PC-3 (cell line): ENCODE data around the gene AGTR1. TPM values are rescaled to one million over a fixed set of nuclear protein-coding genes. Genes with fewer than 3 reads are reported as not detected.
A peak's percentile ranks its signal among the peaks of the same experiment; 100 is the strongest.

Experiments
- ATAC-seq: fragments of 200-7000 bp; cut with Tn5 transposase; 2 replicates; pipeline ENCODE4 v1.9.1; 2020; ENCODE audit warnings: mild to moderate bottlenecking, moderate library complexity
- BruUV-seq: library from RNA; stranded (reverse); fragments of 400-500 nt; replicated peaks from 2 replicates; lab custom pipeline; 2021; lab: Mats Ljungman, UMichigan
- CTCF ChIA-PET: fragments of 300-600 bp; sonication (Branson Sonifier 250); formaldehyde crosslinking; loops from one replicate; lab custom pipeline; 2022; ENCODE audit warnings: antibody characterized with exemption; lab: Charles Lee
- POLR2A ChIA-PET: fragments of 300-600 bp; sonication (Branson Sonifier 250); formaldehyde crosslinking; loops from one replicate; lab custom pipeline; 2022; ENCODE audit warnings: antibody characterized with exemption; ENCODE audit not compliant: unreplicated experiment; lab: Charles Lee
- DNase-seq: peaks from one replicate; pipeline ENCODE4 v3.0.0-alpha.2; 2015
- H2AFZ ChIP-seq: fragments of 300-600 bp; sonication (generic); 2 replicates; pipeline ENCODE4 v1.6.0; 2016; ENCODE audit warnings: antibody characterized with exemption, low read length
- H3F3A ChIP-seq: fragments of 300-600 bp; sonication (generic); one replicate; pipeline ENCODE4 v1.6.0; 2017; ENCODE audit warnings: antibody characterized with exemption, low read length, control low read depth, mild to moderate bottlenecking; ENCODE audit not compliant: unreplicated experiment
- H3K27ac ChIP-seq: fragments of 300-600 bp; sonication (generic); 2 replicates; pipeline ENCODE4 v1.5.1; 2016; ENCODE audit warnings: mild to moderate bottlenecking, low read length
- H3K27me3 ChIP-seq: fragments of 300-600 bp; sonication (generic); 2 replicates; pipeline ENCODE4 v1.6.1; 2016; ENCODE audit warnings: low read length, mixed read lengths
- H3K36me3 ChIP-seq: fragments of 300-600 bp; sonication (generic); 2 replicates; pipeline ENCODE4 v1.6.1; 2016; ENCODE audit warnings: low read depth, mixed run types, low read length, mixed read lengths
- H3K4me1 ChIP-seq: fragments of 300-600 bp; sonication (generic); 2 replicates; pipeline ENCODE4 v1.5.1; 2016; ENCODE audit warnings: low read length; ENCODE audit not compliant: insufficient read depth
- H3K4me2 ChIP-seq: fragments of 300-600 bp; sonication (generic); 2 replicates; pipeline ENCODE4 v1.6.0; 2016; ENCODE audit warnings: low read length
- H3K4me3 ChIP-seq: fragments of 300-600 bp; sonication (generic); 2 replicates; pipeline ENCODE4 v1.5.1; 2016; ENCODE audit warnings: mild to moderate bottlenecking, low read length, mixed read lengths
- H3K79me2 ChIP-seq: fragments of 300-600 bp; sonication (generic); 2 replicates; pipeline ENCODE4 v1.6.1; 2017; ENCODE audit warnings: low read length, mixed read lengths
- H3K9ac ChIP-seq: fragments of 300-600 bp; sonication (generic); 2 replicates; pipeline ENCODE4 v1.6.0; 2016; ENCODE audit warnings: mild to moderate bottlenecking, low read length
- H3K9me2 ChIP-seq: fragments of 300-600 bp; sonication (generic); replicated peaks from 2 replicates; pipeline ENCODE4 v1.6.1; 2016; ENCODE audit warnings: mixed run types, low read length, mixed read lengths
- H3K9me3 ChIP-seq: fragments of 300-600 bp; sonication (generic); 2 replicates; pipeline ENCODE4 v1.6.1; 2016; ENCODE audit warnings: low read length, mixed read lengths
- H4K20me1 ChIP-seq: fragments of 300-600 bp; sonication (generic); 2 replicates; pipeline ENCODE4 v1.6.1; 2016; ENCODE audit warnings: low read length, mixed read lengths
- CTCF ChIP-seq: fragments of 300-600 bp; sonication (generic); conservative IDR thresholded peaks from 2 replicates; pipeline ENCODE4 v1.5.1; 2017; ENCODE audit warnings: antibody characterized with exemption, low read depth, mild to moderate bottlenecking, low read length
- EZH2 ChIP-seq: fragments of 300-600 bp; sonication (generic); IDR thresholded peaks from one replicate; pipeline ENCODE4 v1.6.1; 2017; ENCODE audit warnings: antibody characterized with exemption, mild to moderate bottlenecking, low read length; ENCODE audit not compliant: unreplicated experiment
- EZH2phosphoT487 ChIP-seq: fragments of 300-600 bp; sonication (generic); IDR thresholded peaks from 2 replicates; pipeline ENCODE4 v1.6.1; 2018; ENCODE audit warnings: mild to moderate bottlenecking, antibody characterized with exemption, low read length, borderline replicate concordance
- intact Hi-C: fragments of 100-400 bp; cut with micrococcal nuclease; formaldehyde crosslinking; loops from 2 replicates; pipeline ENCODE4 v1.9.0; 2023
- total RNA-seq: library from RNA; depleted of rRNA; stranded (reverse); fragments of >200 nt; gene quantifications from 2 replicates; pipeline ENCODE4 v1.2.3, GENCODE V29; 2014

The AGTR1 gene
- total RNA-seq, 1 experiment from 2014 or later, result 0.15 TPM

DNA sequence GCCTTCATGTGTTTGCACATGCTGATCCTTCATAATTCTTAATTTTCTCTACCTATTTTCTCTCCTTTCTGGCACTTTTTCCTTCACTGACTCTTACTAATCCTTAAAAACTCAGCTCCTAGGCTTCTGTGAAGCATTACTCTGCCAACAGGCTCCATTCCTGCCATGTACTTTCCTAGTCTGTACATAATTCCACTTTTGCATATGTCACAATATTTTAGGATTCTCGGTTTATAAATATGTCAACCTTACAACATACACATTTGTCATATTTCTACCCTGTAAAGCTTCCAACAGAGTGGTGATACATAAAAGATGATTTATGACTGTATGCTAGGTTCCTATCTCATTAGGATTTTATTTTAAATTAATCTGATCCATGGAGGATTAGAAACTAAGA is 38.2 kb upstream of the AGTR1 start:
- CTCF ChIA-PET, result no interaction called here
- H3K27ac ChIP-seq, result no peak overlapping the region
- no peak overlapping the region for H3K9ac ChIP-seq
- no peak overlapping the region for H2AFZ ChIP-seq
- POLR2A ChIA-PET, result no interaction called here
- no peaks in the 10 kb centered on the region for H3K36me3 ChIP-seq
- H4K20me1 ChIP-seq, result no peaks in the 10 kb centered on the region
- H3F3A ChIP-seq, result no peaks in the 10 kb centered on the region
- no peaks in the 10 kb centered on the region for H3K9me3 ChIP-seq
- TF ChIP-seq CTCF (no peak), EZH2 (no peak), EZH2phosphoT487 (no peak)
- no TSS peak for BruUV-seq
- ATAC-seq (no peak), DNase-seq (no peak)
- H3K4me1 ChIP-seq, result no peaks in the 10 kb centered on the region
- H3K4me2 ChIP-seq, result no peak overlapping the region
- peaks cover 36% of the 10 kb centered on the region for H3K27me3 ChIP-seq
- no peaks in the 10 kb centered on the region for H3K79me2 ChIP-seq
- no peak overlapping the region for H3K4me3 ChIP-seq
- no peaks in the 10 kb centered on the region for H3K9me2 ChIP-seq
- intact Hi-C loops, result no loop called here

DNA sequence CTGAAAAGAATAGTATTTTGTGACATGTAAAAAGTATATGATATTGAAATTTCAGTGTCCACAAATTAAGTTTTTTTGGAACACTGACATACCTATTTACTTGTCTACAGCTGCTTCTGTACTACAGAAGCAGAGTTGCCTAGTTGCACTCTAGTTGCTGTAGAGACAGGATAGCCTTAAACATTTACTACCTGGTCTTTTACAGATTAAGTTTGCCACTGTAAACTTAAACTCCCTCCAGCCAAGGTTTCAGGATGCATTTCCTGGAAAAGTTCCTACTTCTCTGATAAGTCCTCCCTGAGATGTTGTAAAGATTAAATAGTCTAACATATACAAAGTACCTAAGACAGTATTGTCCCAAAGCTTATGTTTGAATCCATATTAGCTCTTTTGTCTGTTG is 17.4 kb upstream of the AGTR1 start:
- TF ChIP-seq EZH2 (no peak), EZH2phosphoT487 (no peak), CTCF (no peak)
- no peaks in the 10 kb centered on the region for H3K9me3 ChIP-seq
- no peak overlapping the region for H3K9ac ChIP-seq
- no peaks in the 10 kb centered on the region for H3K27me3 ChIP-seq
- H3K4me2 ChIP-seq, result no peak overlapping the region
- POLR2A ChIA-PET, result no interaction called here
- peaks cover 7% of the 10 kb centered on the region for H3K4me1 ChIP-seq
- no peak overlapping the region for H3K4me3 ChIP-seq
- H3K27ac ChIP-seq, result no peak overlapping the region; the same call in 1 of the 2 replicates
- no peak overlapping the region for H2AFZ ChIP-seq
- H3K79me2 ChIP-seq, result no peaks in the 10 kb centered on the region
- CTCF ChIA-PET, result no interaction called here
- H3F3A ChIP-seq, result no peaks in the 10 kb centered on the region
- no peak for DNase-seq
- ATAC-seq, result no peak
- no TSS peak for BruUV-seq
- H3K36me3 ChIP-seq, result no peaks in the 10 kb centered on the region
- no peaks in the 10 kb centered on the region for H4K20me1 ChIP-seq
- intact Hi-C loops, result no loop called here
- H3K9me2 ChIP-seq, result no peaks in the 10 kb centered on the region

DNA sequence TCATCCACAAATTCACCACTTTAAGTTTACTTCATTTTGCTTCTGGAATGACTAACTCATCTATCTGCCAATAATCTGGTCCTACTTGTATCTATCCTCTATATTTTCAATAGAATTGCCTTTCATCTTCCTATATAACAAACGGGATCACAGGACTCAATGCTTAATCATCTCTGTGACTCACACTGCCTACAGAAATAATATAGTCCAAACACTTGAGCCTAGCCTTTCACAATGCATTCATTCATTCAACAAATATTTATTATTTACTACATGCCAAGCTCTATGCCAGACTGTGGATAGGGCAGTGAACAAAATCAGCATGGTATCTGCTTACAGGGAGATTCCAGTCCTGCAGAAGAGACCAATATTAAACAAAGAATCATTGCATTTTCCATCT is 16.6 kb upstream of the AGTR1 start:
- DNase-seq, result peak; percentile 79
- peak; percentile 84 for ATAC-seq
- CTCF ChIA-PET, result no interaction called here
- no peaks in the 10 kb centered on the region for H3K79me2 ChIP-seq
- no peaks in the 10 kb centered on the region for H4K20me1 ChIP-seq
- TF ChIP-seq EZH2 (no peak), EZH2phosphoT487 (no peak), CTCF (no peak)
- H3K4me3 ChIP-seq, result no peak overlapping the region
- no peaks in the 10 kb centered on the region for H3K9me3 ChIP-seq
- H3K9ac ChIP-seq, result no peak overlapping the region
- H2AFZ ChIP-seq, result no peak overlapping the region
- peaks cover 7% of the 10 kb centered on the region for H3K4me1 ChIP-seq
- POLR2A ChIA-PET, result no interaction called here
- no peaks in the 10 kb centered on the region for H3K9me2 ChIP-seq
- intact Hi-C loops, result no loop called here
- H3K36me3 ChIP-seq, result no peaks in the 10 kb centered on the region
- no peaks in the 10 kb centered on the region for H3F3A ChIP-seq
- H3K27ac ChIP-seq, result peak overlapping the region; percentile 34
- peak overlapping the region; percentile 28; the same call in 1 of the 2 replicates for H3K4me2 ChIP-seq
- no TSS peak for BruUV-seq
- H3K27me3 ChIP-seq, result no peaks in the 10 kb centered on the region
